ENCODE data around the gene SMAD3.
A peak's percentile ranks its signal among the peaks of the same experiment; 100 is the strongest.
"Not testable (repeated sequence)": the region's sequence is repeated elsewhere in the genome, so short reads cannot be mapped to it uniquely, and the experiment has no call there.

Gene SMAD3

DNA sequence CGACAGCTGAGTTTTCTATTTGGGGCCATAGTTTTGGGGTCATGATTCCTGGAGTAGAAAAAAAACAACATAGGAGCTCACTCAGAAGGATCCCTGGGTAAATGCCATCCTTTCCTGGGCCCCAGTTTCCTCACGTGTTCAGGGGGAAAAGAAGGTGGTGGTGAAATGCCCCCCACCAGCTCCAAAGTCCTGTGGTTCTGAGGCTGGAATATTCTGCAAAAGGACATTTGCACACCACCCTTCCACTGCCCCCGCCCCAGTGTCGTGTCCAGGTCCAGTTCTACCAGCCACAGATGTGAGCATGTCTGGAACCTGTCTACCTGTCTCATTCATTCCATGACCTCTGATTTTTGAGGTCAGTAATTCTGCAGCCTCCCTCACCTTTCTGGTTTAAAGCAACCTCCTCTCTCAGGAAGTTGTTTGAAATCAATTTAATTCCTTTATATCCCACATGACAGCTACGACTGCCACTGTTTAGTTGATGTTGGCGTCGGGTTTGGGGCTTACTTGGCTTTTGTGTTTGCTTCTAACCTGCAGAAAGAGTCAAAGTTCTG is 82.1 kb downstream of the SMAD3 start:
- in situ Hi-C loops (cut with MboI; ENCODE audit: low sequenced_read_pairs, unreplicated experiment): no loop called here
- TF ChIP-seq, protein P1, sequence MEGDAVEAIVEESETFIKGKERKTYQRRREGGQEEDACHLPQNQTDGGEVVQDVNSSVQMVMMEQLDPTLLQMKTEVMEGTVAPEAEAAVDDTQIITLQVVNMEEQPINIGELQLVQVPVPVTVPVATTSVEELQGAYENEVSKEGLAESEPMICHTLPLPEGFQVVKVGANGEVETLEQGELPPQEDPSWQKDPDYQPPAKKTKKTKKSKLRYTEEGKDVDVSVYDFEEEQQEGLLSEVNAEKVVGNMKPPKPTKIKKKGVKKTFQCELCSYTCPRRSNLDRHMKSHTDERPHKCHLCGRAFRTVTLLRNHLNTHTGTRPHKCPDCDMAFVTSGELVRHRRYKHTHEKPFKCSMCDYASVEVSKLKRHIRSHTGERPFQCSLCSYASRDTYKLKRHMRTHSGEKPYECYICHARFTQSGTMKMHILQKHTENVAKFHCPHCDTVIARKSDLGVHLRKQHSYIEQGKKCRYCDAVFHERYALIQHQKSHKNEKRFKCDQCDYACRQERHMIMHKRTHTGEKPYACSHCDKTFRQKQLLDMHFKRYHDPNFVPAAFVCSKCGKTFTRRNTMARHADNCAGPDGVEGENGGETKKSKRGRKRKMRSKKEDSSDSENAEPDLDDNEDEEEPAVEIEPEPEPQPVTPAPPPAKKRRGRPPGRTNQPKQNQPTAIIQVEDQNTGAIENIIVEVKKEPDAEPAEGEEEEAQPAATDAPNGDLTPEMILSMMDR (IDR thresholded peaks at IDR 0.05; ENCODE audit: borderline replicate concordance, control extremely low read depth, extremely low read depth, insufficient read depth, missing control alignments): no peak
- DNase-seq (ENCODE audit: low spot score): no peak

DNA sequence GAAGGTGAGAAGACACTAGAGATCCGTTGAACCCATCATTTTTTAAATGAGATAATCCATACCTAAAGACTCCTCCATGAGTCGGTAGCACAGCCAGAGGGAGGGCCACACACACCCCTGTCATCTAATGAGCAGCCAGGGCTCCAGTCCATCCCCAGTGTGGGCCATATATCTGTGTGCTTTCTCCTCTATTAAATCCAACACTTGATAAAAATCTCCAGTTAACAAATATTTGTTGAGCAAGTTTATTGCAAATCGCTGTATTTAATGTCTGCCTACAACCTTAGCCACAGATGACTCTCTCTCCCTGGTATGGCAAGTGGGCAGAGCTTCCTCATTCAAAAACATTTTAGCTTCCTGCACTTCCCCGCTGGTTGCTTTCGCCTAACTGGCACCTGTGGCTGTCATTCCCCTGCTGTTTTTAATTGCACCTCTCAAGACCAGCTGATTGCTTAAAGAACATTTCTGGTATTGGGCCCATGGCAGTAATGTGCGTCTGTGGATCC is 82.8 kb downstream of the SMAD3 start:
- no peak for DNase-seq (ENCODE audit: low spot score)
- in situ Hi-C loops (cut with MboI; ENCODE audit: low sequenced_read_pairs, unreplicated experiment): no loop called here

DNA sequence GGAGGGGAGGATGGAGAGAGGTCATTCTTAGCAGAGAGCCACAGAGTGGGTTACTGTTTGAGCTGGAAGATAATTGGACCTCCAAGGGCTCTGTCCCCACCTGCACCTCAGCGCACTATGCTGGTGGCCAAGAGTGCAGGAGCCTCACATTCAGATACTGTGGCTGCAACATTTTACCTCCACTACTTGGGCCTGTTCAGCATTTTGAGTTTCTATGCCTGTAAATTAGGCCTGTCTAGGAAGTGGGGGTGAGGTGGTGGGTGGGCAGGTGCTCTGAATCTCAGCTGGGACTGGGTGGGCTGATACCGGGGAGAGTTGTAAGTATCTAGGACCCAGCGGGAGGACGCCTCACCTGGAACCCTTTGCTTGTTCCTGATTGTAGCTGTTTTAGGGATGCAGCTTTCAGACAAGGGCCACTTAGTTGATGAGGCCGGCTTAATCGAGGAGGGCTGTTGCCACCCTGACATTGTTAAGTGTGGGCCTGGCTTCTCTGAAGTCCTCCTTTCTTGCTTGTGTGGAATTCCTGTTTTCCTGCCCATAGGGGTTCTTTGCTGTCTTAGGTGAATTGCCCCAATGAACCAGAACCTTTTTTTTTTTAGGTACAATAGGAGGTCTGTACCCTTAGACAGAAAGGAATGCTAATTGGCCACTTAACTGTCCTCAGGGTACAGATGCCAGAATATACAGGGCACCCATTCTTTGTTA is 83.8 kb downstream of the SMAD3 start:
- no peak for DNase-seq (ENCODE audit: low spot score)
- in situ Hi-C loops (cut with MboI; ENCODE audit: low sequenced_read_pairs, unreplicated experiment): no loop called here
- TF ChIP-seq, protein P1 (IDR thresholded peaks at IDR 0.05; ENCODE audit: borderline replicate concordance, control extremely low read depth, extremely low read depth, insufficient read depth, missing control alignments): no peak

More for the DNA sequence above, 82.8 kb downstream of the SMAD3 start:
- TF ChIP-seq, protein P1 (IDR thresholded peaks at IDR 0.05; ENCODE audit: borderline replicate concordance, control extremely low read depth, extremely low read depth, insufficient read depth, missing control alignments): no peak

DNA sequence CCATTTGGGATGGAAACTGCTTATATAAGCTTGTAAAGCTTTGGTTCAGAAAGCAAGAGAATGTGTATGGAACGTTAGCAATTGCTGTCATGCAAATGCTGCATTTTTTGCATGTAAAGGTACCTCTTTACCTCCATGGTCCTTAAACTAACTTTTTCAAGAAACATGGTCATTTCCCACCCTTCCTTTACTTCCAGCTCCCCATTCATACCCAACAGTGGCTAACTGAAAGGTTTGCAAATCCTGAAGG is 84.3 kb downstream of the SMAD3 start:
- no peak for DNase-seq (ENCODE audit: low spot score)
- in situ Hi-C loops (cut with MboI; ENCODE audit: low sequenced_read_pairs, unreplicated experiment): no loop called here
- TF ChIP-seq, protein P1 (IDR thresholded peaks at IDR 0.05; ENCODE audit: borderline replicate concordance, control extremely low read depth, extremely low read depth, insufficient read depth, missing control alignments): no peak

DNA sequence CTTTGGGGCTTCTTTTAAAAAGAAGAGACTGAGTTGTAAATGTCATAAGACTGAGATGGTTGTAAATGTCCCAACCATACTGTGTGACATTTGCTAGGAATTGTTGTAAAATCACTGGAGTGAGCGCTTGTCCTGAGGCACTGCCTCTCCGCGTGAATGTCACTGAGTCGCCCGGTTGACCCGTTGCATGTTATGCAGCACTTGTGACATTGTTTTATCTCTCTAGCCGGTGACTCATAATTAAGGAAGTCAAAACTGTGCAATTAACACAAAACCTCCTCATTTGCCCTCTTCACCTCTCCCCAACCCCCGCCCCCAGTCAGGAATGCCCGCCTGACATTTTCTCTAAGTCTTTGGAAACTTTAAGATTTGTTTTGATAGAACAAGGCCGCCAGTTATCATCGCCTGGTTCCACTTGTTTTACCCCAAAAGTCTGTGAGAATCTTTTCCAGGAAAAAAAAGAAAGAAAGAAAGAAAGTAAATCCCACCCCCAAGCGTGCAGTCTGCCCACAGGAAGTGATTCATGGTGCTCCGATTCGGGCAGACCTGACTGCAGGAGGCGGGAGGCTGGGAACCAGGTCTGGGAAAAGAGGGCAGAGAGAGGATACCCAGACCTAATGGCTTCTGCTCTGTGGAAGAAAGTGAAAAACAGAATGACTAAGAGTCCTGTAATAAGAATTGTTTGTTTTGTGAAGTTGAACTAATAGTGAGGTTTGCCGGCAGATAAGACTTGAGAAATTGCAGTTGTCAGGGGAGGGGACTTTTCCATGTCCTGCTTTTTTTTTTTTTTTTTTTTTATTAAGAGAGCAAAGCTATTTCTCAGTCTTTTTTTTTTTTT is 84.8 kb downstream of the SMAD3 start:
- in situ Hi-C loops (cut with MboI; ENCODE audit: low sequenced_read_pairs, unreplicated experiment): no loop called here
- peak; percentile 58 for DNase-seq (ENCODE audit: low spot score)

DNA sequence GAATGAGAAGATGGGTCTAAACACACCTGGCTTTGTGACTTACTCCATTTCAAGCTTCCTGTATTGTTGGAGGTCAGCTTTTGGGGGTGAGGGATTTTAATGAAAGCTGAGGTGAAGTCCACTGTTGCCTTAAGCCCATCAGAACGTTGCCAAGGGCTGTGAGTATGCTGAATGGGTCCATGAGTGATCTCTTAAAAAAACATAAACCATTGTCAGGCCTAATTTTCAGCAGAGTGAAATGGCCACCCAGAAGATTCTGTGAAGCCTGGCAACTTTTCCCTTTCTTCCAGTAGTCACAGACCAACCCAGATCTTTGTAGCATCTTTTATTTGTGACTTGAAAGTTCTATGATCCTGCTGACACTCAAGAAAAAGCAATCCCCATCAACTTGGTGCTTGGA is 87.0 kb downstream of the SMAD3 start:
- no peak for DNase-seq (ENCODE audit: low spot score)
- in situ Hi-C loops (cut with MboI; ENCODE audit: low sequenced_read_pairs, unreplicated experiment): no loop called here
- TF ChIP-seq, protein P1 (IDR thresholded peaks at IDR 0.05; ENCODE audit: borderline replicate concordance, control extremely low read depth, extremely low read depth, insufficient read depth, missing control alignments): no peak

More for the DNA sequence above, 84.8 kb downstream of the SMAD3 start:
- TF ChIP-seq, protein P1 (IDR thresholded peaks at IDR 0.05; ENCODE audit: borderline replicate concordance, control extremely low read depth, extremely low read depth, insufficient read depth, missing control alignments): no peak

DNA sequence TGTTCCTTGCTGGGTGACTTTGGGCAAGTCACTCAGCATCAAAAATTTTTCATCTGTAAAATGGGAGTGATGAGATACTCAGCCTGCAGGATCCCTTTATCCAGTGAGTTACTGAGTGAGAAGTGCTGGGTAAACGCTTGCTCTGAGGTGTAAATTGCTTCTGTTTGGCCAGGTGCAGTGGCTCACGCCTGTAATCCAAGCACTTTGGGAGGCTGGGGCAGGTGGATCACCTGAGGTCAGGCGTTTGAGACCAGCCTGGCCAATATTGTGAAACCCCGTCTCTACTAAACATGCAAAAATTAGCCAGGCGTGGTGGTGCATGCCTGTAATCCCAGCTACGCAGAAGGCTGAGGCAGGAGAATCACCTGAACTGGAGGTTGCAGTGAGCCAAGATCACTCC is 87.6 kb downstream of the SMAD3 start:
- in situ Hi-C loops (cut with MboI; ENCODE audit: low sequenced_read_pairs, unreplicated experiment); DNase-seq (ENCODE audit: low spot score): not testable (repeated sequence)

All from GM13976 (cell line).